Stimulated activated naive B cell treated with anti-CD40 and anti-IgM and Interleukin-4, amounts not matched to agents 10 μg/mL and 1 μg/mL and 100 μg/mL, for 72 hours (primary cell): ENCODE data around the gene ARHGEF9.
"Not testable (repeated sequence)": the region's sequence is repeated elsewhere in the genome, so short reads cannot be mapped to it uniquely, and the experiment has no call there.

ENCODE experiments used
- ATAC-seq, 2 donors: fragments of 150-1000 bp; cut with Tn5 transposase; replicated peaks; 2 replicates each; pipeline ENCODE4 v1.10.0; 2021; ENCODE audit warnings: moderate library complexity in 1 of 2
- DNase-seq: peaks from one replicate; pipeline ENCODE4 v3.0.0; 2021
- H3K27ac Mint-ChIP-seq: one replicate; pipeline ENCODE4 v1.8.0; 2022; ENCODE audit warnings: mild to moderate bottlenecking, mixed read lengths
- H3K27me3 Mint-ChIP-seq, 2 donors: one replicate each; pipeline ENCODE4 v1.8.0; 2022; ENCODE audit warnings: mixed read lengths in 2 of 2
- H3K36me3 Mint-ChIP-seq, 2 donors: one replicate each; pipeline ENCODE4 v1.8.0; 2022; ENCODE audit warnings: mixed read lengths in 2 of 2, mild to moderate bottlenecking in 1 of 2
- H3K4me1 Mint-ChIP-seq, 2 donors: one replicate each; pipeline ENCODE4 v1.8.0; 2022; ENCODE audit warnings: mixed read lengths in 2 of 2, mild to moderate bottlenecking in 1 of 2
- H3K4me3 Mint-ChIP-seq, 2 donors: one replicate each; pipeline ENCODE4 v1.8.0; 2022; ENCODE audit warnings: mild to moderate bottlenecking in 2 of 2, mixed read lengths in 2 of 2, moderate library complexity in 1 of 2
- H3K9me3 Mint-ChIP-seq, 2 donors: one replicate each; pipeline ENCODE4 v1.8.0; 2022; ENCODE audit warnings: mixed read lengths in 2 of 2, mild to moderate bottlenecking in 1 of 2

ARHGEF9 gene

GRCh38 chrX:63784902-63785707 lies at the start of gene ARHGEF9:
Gene ARHGEF9 (minus strand): TSS chrX:63785214. CDS start chrX:63785145, 69 bp downstream.
- DNase-seq (no peak), ATAC-seq (peak; percentile 65 to 68)
- peak within 1 kb of the TSS; percentile 56 for H3K27ac Mint-ChIP-seq
- H3K4me3 Mint-ChIP-seq = peak within 1 kb of the TSS; percentile 73 to 84
- H3K4me1 Mint-ChIP-seq = no peaks in the 10 kb centered on the region
- no peaks in the 10 kb centered on the region for H3K9me3 Mint-ChIP-seq
- no peaks in the 10 kb centered on the region for H3K27me3 Mint-ChIP-seq
- no peaks in the 10 kb centered on the region for H3K36me3 Mint-ChIP-seq

- not testable (repeated sequence) for DNase-seq, H3K27ac Mint-ChIP-seq, H3K4me3 Mint-ChIP-seq, ATAC-seq, H3K4me1 Mint-ChIP-seq, H3K36me3 Mint-ChIP-seq, H3K27me3 Mint-ChIP-seq
- peaks cover 11 to 27% of the 10 kb centered on the region in 2 donors for H3K9me3 Mint-ChIP-seq
Observed at GRCh38 chrX:63825446-63825845, 40.4 kb upstream of the ARHGEF9 start.

- Mint-ChIP-seq H3K4me3 (no peak overlapping the region), H3K9me3 (peaks cover 4 to 5% of the 10 kb centered on the region in 2 donors), H3K4me1 (no peaks in the 10 kb centered on the region), H3K27me3 (no peaks in the 10 kb centered on the region), H3K27ac (no peak overlapping the region), H3K36me3 (no peaks in the 10 kb centered on the region)
- DNase-seq (no peak), ATAC-seq (no peak)
Observed at GRCh38 chrX:63818156-63818555, 33.1 kb upstream of the ARHGEF9 start.

- ATAC-seq (no peak), DNase-seq (no peak)
- Mint-ChIP-seq H3K36me3 (no peaks in the 10 kb centered on the region), H3K9me3 (peaks cover 1 to 2% of the 10 kb centered on the region in 2 donors), H3K27ac (no peak overlapping the region), H3K27me3 (no peaks in the 10 kb centered on the region), H3K4me1 (no peaks in the 10 kb centered on the region), H3K4me3 (no peak overlapping the region)
Observed at GRCh38 chrX:63817696-63818095, 32.7 kb upstream of the ARHGEF9 start.

GRCh38 chrX:63812823-63813222 lies 27.8 kb upstream of the ARHGEF9 start:
- H3K27me3 Mint-ChIP-seq = peaks cover 5 to 6% of the 10 kb centered on the region in 2 donors

GRCh38 chrX:63810746-63811145 lies 25.7 kb upstream of the ARHGEF9 start:
- DNase-seq (no peak), ATAC-seq (no peak)
- Mint-ChIP-seq H3K4me1 (no peaks in the 10 kb centered on the region), H3K36me3 (no peaks in the 10 kb centered on the region), H3K27ac (no peak overlapping the region), H3K9me3 (peaks cover 0 to 2% of the 10 kb centered on the region in 2 donors), H3K4me3 (no peak overlapping the region), H3K27me3 (peaks cover 5 to 6% of the 10 kb centered on the region in 2 donors)

More at GRCh38 chrX:63812823-63813222, 27.8 kb upstream of the ARHGEF9 start:
- Mint-ChIP-seq H3K9me3 (peaks cover 0 to 2% of the 10 kb centered on the region in 2 donors), H3K27ac (no peak overlapping the region), H3K36me3 (no peaks in the 10 kb centered on the region), H3K4me3 (no peak overlapping the region), H3K4me1 (no peaks in the 10 kb centered on the region)
- DNase-seq = no peak
- ATAC-seq = no peak

- Mint-ChIP-seq H3K4me1 (no peaks in the 10 kb centered on the region), H3K4me3 (no peak overlapping the region)
- no peak for ATAC-seq
Observed at GRCh38 chrX:63809173-63809572, 24.2 kb upstream of the ARHGEF9 start.

GRCh38 chrX:63795406-63795805 lies 10.4 kb upstream of the ARHGEF9 start:
- H3K9me3 Mint-ChIP-seq, H3K4me3 Mint-ChIP-seq, H3K36me3 Mint-ChIP-seq, DNase-seq, H3K27ac Mint-ChIP-seq, ATAC-seq, H3K4me1 Mint-ChIP-seq: not testable (repeated sequence)
- H3K27me3 Mint-ChIP-seq = peaks cover 9 to 13% of the 10 kb centered on the region in 2 donors

More at GRCh38 chrX:63809173-63809572, 24.2 kb upstream of the ARHGEF9 start:
- no peak for DNase-seq
- H3K36me3 Mint-ChIP-seq = no peaks in the 10 kb centered on the region
- peaks cover 5 to 6% of the 10 kb centered on the region in 2 donors for H3K27me3 Mint-ChIP-seq
- no peak overlapping the region for H3K27ac Mint-ChIP-seq
- peaks cover 0 to 2% of the 10 kb centered on the region in 2 donors for H3K9me3 Mint-ChIP-seq

- Mint-ChIP-seq H3K4me1 (no peaks in the 10 kb centered on the region), H3K27ac (no peak overlapping the region), H3K4me3 (peak overlapping the region; percentile 73 to 84), H3K27me3 (no peaks in the 10 kb centered on the region), H3K9me3 (no peaks in the 10 kb centered on the region), H3K36me3 (no peaks in the 10 kb centered on the region)
- peak; percentile 21 to 43 for ATAC-seq
- no peak for DNase-seq
Observed at GRCh38 chrX:63785708-63786040, 660 bp upstream of the ARHGEF9 start.

- ATAC-seq = no peak
- no peak for DNase-seq
- H3K4me1 Mint-ChIP-seq = no peaks in the 10 kb centered on the region
- peaks cover 1 to 4% of the 10 kb centered on the region in 2 donors for H3K9me3 Mint-ChIP-seq
- no peaks in the 10 kb centered on the region for H3K27me3 Mint-ChIP-seq
- peak overlapping the region; percentile 73 to 84 for H3K4me3 Mint-ChIP-seq
- peak overlapping the region; percentile 48 for H3K27ac Mint-ChIP-seq
- no peaks in the 10 kb centered on the region for H3K36me3 Mint-ChIP-seq
Observed at GRCh38 chrX:63784346-63784901, 590 bp downstream of the ARHGEF9 start.

- H3K27me3 Mint-ChIP-seq = no peaks in the 10 kb centered on the region
- DNase-seq (no peak), ATAC-seq (no peak)
- H3K9me3 Mint-ChIP-seq = peaks cover 3 to 7% of the 10 kb centered on the region in 2 donors
- no peaks in the 10 kb centered on the region for H3K36me3 Mint-ChIP-seq
- H3K4me1 Mint-ChIP-seq = no peaks in the 10 kb centered on the region
- no peak overlapping the region for H3K27ac Mint-ChIP-seq
- H3K4me3 Mint-ChIP-seq = no peak overlapping the region
Observed at GRCh38 chrX:63782515-63782914, 2.5 kb downstream of the ARHGEF9 start.

- peaks cover 0 to 1% of the 10 kb centered on the region in 2 donors for H3K36me3 Mint-ChIP-seq
- H3K27me3 Mint-ChIP-seq = no peaks in the 10 kb centered on the region
- no peak overlapping the region for H3K27ac Mint-ChIP-seq
- H3K4me1 Mint-ChIP-seq = peaks cover 0 to 13% of the 10 kb centered on the region in 2 donors
- peaks cover 0 to 4% of the 10 kb centered on the region in 2 donors for H3K9me3 Mint-ChIP-seq
- ATAC-seq = no peak
- H3K4me3 Mint-ChIP-seq = no peak overlapping the region
- no peak for DNase-seq
Observed at GRCh38 chrX:63768760-63769159, 16.3 kb downstream of the ARHGEF9 start.

GRCh38 chrX:63765712-63766111 lies 19.3 kb downstream of the ARHGEF9 start:
- ATAC-seq (no peak), DNase-seq (no peak)
- Mint-ChIP-seq H3K4me3 (no peak overlapping the region), H3K4me1 (peaks cover 5 to 26% of the 10 kb centered on the region in 2 donors), H3K9me3 (peaks cover 0 to 2% of the 10 kb centered on the region in 2 donors), H3K27me3 (no peaks in the 10 kb centered on the region), H3K27ac (no peak overlapping the region), H3K36me3 (peaks cover 0 to 1% of the 10 kb centered on the region in 2 donors)

GRCh38 chrX:63764946-63765345 lies 20.1 kb downstream of the ARHGEF9 start:
- peaks cover 0 to 2% of the 10 kb centered on the region in 2 donors for H3K9me3 Mint-ChIP-seq
- ATAC-seq (no peak), DNase-seq (no peak)
- H3K4me1 Mint-ChIP-seq = peaks cover 5 to 31% of the 10 kb centered on the region in 2 donors
- H3K36me3 Mint-ChIP-seq = peaks cover 0 to 1% of the 10 kb centered on the region in 2 donors
- no peak overlapping the region for H3K27ac Mint-ChIP-seq
- no peak overlapping the region for H3K4me3 Mint-ChIP-seq
- no peaks in the 10 kb centered on the region for H3K27me3 Mint-ChIP-seq

- Mint-ChIP-seq H3K27ac (no peak overlapping the region), H3K4me3 (no peak overlapping the region), H3K27me3 (no peaks in the 10 kb centered on the region), H3K9me3 (no peaks in the 10 kb centered on the region), H3K4me1 (peaks cover 18 to 50% of the 10 kb centered on the region in 2 donors), H3K36me3 (no peaks in the 10 kb centered on the region)
- DNase-seq = no peak
- ATAC-seq = peak; percentile 81 to 90
Observed at GRCh38 chrX:63761639-63762038, 23.4 kb downstream of the ARHGEF9 start.
